IPS DF 19.7 (cell line): Measurements from ENCODE around the gene GFOD1.

Source experiments
- DNase-seq: peaks from one replicate; pipeline ENCODE4 v3.0.0-alpha.2; 2013; ENCODE audit warnings: low read depth, low spot score

The GFOD1 gene

GRCh38 chr6:13377054-13377758, 110.2 kb downstream of the GFOD1 start:
- DNase-seq = no peak

GRCh38 chr6:13375360-13375878, 112.0 kb downstream of the GFOD1 start:
- no peak for DNase-seq

GRCh38 chr6:13373919-13374318, 113.5 kb downstream of the GFOD1 start:
- DNase-seq = no peak

GRCh38 chr6:13373488-13373886, 113.9 kb downstream of the GFOD1 start:
- DNase-seq = no peak

GRCh38 chr6:13372688-13373487, 114.5 kb downstream of the GFOD1 start:
- DNase-seq = no peak

GRCh38 chr6:13372076-13372475, 115.3 kb downstream of the GFOD1 start:
- no peak for DNase-seq

GRCh38 chr6:13371421-13372072, 115.9 kb downstream of the GFOD1 start:
- DNase-seq = no peak

- DNase-seq = no peak
Measured at GRCh38 chr6:13370623-13371022, 116.8 kb downstream of the GFOD1 start.

GRCh38 chr6:13369591-13369990, 117.8 kb downstream of the GFOD1 start:
- no peak for DNase-seq

- no peak for DNase-seq
Measured at GRCh38 chr6:13368731-13369115, 118.7 kb downstream of the GFOD1 start.

GRCh38 chr6:13368079-13368730, 119.2 kb downstream of the GFOD1 start:
- no peak for DNase-seq

GRCh38 chr6:13367396-13367795, 120.0 kb downstream of the GFOD1 start:
- DNase-seq = no peak

- no peak for DNase-seq
Measured at GRCh38 chr6:13365320-13365719, 122.1 kb downstream of the GFOD1 start.

- no peak for DNase-seq
Measured at GRCh38 chr6:13364842-13365241, 122.6 kb downstream of the GFOD1 start.

GRCh38 chr6:13362412-13362811, 125.0 kb downstream of the GFOD1 start:
- no peak for DNase-seq

GRCh38 chr6:13360671-13361540, 126.5 kb downstream of the GFOD1 start:
- DNase-seq = no peak

GRCh38 chr6:13359287-13359686, 128.1 kb downstream of the GFOD1 start:
- DNase-seq = no peak

GRCh38 chr6:13358511-13358910, 128.9 kb downstream of the GFOD1 start:
- DNase-seq = no peak

GRCh38 chr6:13357551-13358075, 129.8 kb downstream of the GFOD1 start:
- no peak for DNase-seq

GRCh38 chr6:13355999-13356785, 131.2 kb downstream of the GFOD1 start:
- DNase-seq = no peak
